Panc1 (cell line): ENCODE measurements around the gene CNTN5. TPM values are rescaled to one million over a fixed set of nuclear protein-coding genes. Genes with fewer than 3 reads are reported as not detected.

Source experiments
- ATAC-seq: fragments of 200-7000 bp; cut with Tn5 transposase; 2 replicates; pipeline ENCODE4 v1.9.1; 2020; ENCODE audit warnings: mild to moderate bottlenecking, moderate library complexity
- BruUV-seq: library from RNA; stranded (reverse); fragments of 400-500 nt; replicated peaks from 2 replicates; lab custom pipeline; 2021; lab: Mats Ljungman, UMichigan
- CTCF ChIA-PET: fragments of 300-600 bp; sonication (Branson Sonifier 250); formaldehyde crosslinking; loops from one replicate; lab custom pipeline; 2022; ENCODE audit warnings: antibody characterized with exemption; lab: Charles Lee
- POLR2A ChIA-PET: fragments of 300-600 bp; sonication (Branson Sonifier 250); formaldehyde crosslinking; loops from one replicate; lab custom pipeline; 2022; ENCODE audit warnings: antibody characterized with exemption; lab: Charles Lee
- DNase-seq: peaks from one replicate; pipeline ENCODE4 v3.0.0-alpha.2; 2010; ENCODE audit warnings: low read depth, low spot score
- H3K27ac ChIP-seq: 2 replicates; pipeline ENCODE4 v1.5.1; 2011; ENCODE audit warnings: mild to moderate bottlenecking, low read length, inconsistent platforms
- H3K27me3 ChIP-seq: fragments of 200-500 bp; sonication (Bioruptor generic); 2 replicates; pipeline ENCODE4 v1.6.0; 2014; ENCODE audit warnings: low read length, inconsistent platforms; ENCODE audit not compliant: control insufficient read depth, insufficient read depth
- H3K36me3 ChIP-seq: fragments of 200-500 bp; sonication (Bioruptor generic); 2 replicates; pipeline ENCODE4 v1.5.1; 2014; ENCODE audit warnings: inconsistent platforms, mild to moderate bottlenecking, low read length, moderate library complexity; ENCODE audit not compliant: control insufficient read depth, insufficient read depth
- H3K4me1 ChIP-seq: 2 replicates; pipeline ENCODE4 v1.5.1; 2011; ENCODE audit warnings: inconsistent platforms, mild to moderate bottlenecking, low read length, moderate library complexity; ENCODE audit not compliant: control insufficient read depth, insufficient read depth
- H3K4me3 ChIP-seq, 2 experiments: 2 replicates each; pipeline ENCODE4 v1.5.1; 2011 to 2012; ENCODE audit warnings: low read depth in 2 of 2, low read length in 2 of 2, mild to moderate bottlenecking in 2 of 2, inconsistent platforms in 1 of 2, moderate library complexity in 1 of 2
- H3K9me3 ChIP-seq: fragments of 200-500 bp; sonication (Bioruptor generic); 2 replicates; pipeline ENCODE4 v1.5.1; 2014; ENCODE audit warnings: low read depth, mild to moderate bottlenecking, inconsistent platforms, low read length, moderate library complexity; ENCODE audit not compliant: control insufficient read depth, insufficient read depth
- POLR2AphosphoS5 ChIP-seq: IDR thresholded peaks from 2 replicates; pipeline ENCODE4 v1.6.1; 2012; ENCODE audit warnings: mild to moderate bottlenecking, low read depth, low read length, moderate library complexity
- SIN3A ChIP-seq: IDR thresholded peaks from 2 replicates; pipeline ENCODE4 v1.6.1; 2012; ENCODE audit warnings: low read depth, mild to moderate bottlenecking, low read length, moderate library complexity, borderline replicate concordance; ENCODE audit not compliant: insufficient read depth
- TCF7L2 ChIP-seq: IDR thresholded peaks from 2 replicates; pipeline ENCODE4 v1.6.1; 2011; ENCODE audit warnings: mild to moderate bottlenecking, low read depth, low read length, inconsistent platforms
- in situ Hi-C: cut with HindIII; loops from 2 replicates; pipeline ENCODE4 v1.10.0; 2016; ENCODE audit warnings: low sequenced_read_pairs, low pct_unique_long_range_greater_than_20kb
- intact Hi-C: fragments of 100-400 bp; cut with micrococcal nuclease; formaldehyde crosslinking; loops from one replicate; pipeline ENCODE4 v1.10.0; 2022; ENCODE audit not compliant: unreplicated experiment
- total RNA-seq: library from RNA; stranded (reverse); gene quantifications from one replicate; pipeline ENCODE4 v1.2.1, GENCODE V29; 2021; ENCODE audit not compliant: unreplicated experiment
- TF ChIP-seq, protein P1 (sequence below): fragments of 450-650 bp; IDR thresholded peaks from 2 replicates; pipeline ENCODE4 v1.5.1; 2017; ENCODE audit warnings: mild to moderate bottlenecking
- TF ChIP-seq, protein P2 (sequence below), 2 experiments: IDR thresholded peaks; 2 replicates each; pipeline ENCODE4 v1.6.1; 2011 to 2012; ENCODE audit warnings: low read depth in 2 of 2, control low read depth in 1 of 2, low read length in 1 of 2, mild to moderate bottlenecking in 1 of 2, moderate library complexity in 1 of 2; ENCODE audit not compliant: insufficient read depth in 1 of 2

CNTN5 gene
- total RNA-seq, 1 experiment from 2014 or later = not detected

DNA sequence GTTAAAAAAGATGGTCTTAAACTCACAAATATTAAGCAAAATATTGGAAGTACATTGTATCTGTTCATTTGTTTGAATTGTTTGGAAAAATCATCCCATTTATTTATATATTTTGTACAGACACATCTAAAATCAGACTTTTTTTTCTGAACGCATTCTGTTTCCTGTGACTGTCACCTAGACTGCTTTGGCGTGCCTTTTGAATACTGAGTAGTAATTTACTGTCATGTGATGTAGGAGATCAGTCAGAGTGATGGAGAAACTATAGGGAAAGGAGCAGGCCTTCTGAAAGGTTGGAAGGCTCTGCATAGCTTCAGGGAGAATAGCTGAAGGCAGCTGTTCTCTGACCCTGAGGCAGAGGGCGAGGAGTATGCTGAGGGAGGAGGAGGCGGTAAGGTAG, 1214.3 kb downstream of the CNTN5 start:
- DNase-seq (no peak), ATAC-seq (no peak)
- in situ Hi-C loops (no loop called here), intact Hi-C loops (no loop called here)
- ChIA-PET POLR2A (no interaction called here), CTCF (no interaction called here)
- no TSS peak for BruUV-seq
- no peak overlapping the region for H3K27ac ChIP-seq
- no peaks in the 10 kb centered on the region for H3K4me1 ChIP-seq
- H3K9me3 ChIP-seq = no peaks in the 10 kb centered on the region
- H3K27me3 ChIP-seq = no peaks in the 10 kb centered on the region
- TF ChIP-seq TCF7L2 = no peak
- TF ChIP-seq, protein P1, sequence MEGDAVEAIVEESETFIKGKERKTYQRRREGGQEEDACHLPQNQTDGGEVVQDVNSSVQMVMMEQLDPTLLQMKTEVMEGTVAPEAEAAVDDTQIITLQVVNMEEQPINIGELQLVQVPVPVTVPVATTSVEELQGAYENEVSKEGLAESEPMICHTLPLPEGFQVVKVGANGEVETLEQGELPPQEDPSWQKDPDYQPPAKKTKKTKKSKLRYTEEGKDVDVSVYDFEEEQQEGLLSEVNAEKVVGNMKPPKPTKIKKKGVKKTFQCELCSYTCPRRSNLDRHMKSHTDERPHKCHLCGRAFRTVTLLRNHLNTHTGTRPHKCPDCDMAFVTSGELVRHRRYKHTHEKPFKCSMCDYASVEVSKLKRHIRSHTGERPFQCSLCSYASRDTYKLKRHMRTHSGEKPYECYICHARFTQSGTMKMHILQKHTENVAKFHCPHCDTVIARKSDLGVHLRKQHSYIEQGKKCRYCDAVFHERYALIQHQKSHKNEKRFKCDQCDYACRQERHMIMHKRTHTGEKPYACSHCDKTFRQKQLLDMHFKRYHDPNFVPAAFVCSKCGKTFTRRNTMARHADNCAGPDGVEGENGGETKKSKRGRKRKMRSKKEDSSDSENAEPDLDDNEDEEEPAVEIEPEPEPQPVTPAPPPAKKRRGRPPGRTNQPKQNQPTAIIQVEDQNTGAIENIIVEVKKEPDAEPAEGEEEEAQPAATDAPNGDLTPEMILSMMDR = no peak
- no peak for TF ChIP-seq POLR2AphosphoS5
- TF ChIP-seq, protein P2, sequence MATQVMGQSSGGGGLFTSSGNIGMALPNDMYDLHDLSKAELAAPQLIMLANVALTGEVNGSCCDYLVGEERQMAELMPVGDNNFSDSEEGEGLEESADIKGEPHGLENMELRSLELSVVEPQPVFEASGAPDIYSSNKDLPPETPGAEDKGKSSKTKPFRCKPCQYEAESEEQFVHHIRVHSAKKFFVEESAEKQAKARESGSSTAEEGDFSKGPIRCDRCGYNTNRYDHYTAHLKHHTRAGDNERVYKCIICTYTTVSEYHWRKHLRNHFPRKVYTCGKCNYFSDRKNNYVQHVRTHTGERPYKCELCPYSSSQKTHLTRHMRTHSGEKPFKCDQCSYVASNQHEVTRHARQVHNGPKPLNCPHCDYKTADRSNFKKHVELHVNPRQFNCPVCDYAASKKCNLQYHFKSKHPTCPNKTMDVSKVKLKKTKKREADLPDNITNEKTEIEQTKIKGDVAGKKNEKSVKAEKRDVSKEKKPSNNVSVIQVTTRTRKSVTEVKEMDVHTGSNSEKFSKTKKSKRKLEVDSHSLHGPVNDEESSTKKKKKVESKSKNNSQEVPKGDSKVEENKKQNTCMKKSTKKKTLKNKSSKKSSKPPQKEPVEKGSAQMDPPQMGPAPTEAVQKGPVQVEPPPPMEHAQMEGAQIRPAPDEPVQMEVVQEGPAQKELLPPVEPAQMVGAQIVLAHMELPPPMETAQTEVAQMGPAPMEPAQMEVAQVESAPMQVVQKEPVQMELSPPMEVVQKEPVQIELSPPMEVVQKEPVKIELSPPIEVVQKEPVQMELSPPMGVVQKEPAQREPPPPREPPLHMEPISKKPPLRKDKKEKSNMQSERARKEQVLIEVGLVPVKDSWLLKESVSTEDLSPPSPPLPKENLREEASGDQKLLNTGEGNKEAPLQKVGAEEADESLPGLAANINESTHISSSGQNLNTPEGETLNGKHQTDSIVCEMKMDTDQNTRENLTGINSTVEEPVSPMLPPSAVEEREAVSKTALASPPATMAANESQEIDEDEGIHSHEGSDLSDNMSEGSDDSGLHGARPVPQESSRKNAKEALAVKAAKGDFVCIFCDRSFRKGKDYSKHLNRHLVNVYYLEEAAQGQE (IDR thresholded peaks at IDR 0.05; ENCODE audit: insufficient read depth in 1 of 2, low read depth in 2 of 2, low read length in 1 of 2) = no peak
- TF ChIP-seq SIN3A = no peak
- H3K4me3 ChIP-seq = no peak overlapping the region
- no peaks in the 10 kb centered on the region for H3K36me3 ChIP-seq

DNA sequence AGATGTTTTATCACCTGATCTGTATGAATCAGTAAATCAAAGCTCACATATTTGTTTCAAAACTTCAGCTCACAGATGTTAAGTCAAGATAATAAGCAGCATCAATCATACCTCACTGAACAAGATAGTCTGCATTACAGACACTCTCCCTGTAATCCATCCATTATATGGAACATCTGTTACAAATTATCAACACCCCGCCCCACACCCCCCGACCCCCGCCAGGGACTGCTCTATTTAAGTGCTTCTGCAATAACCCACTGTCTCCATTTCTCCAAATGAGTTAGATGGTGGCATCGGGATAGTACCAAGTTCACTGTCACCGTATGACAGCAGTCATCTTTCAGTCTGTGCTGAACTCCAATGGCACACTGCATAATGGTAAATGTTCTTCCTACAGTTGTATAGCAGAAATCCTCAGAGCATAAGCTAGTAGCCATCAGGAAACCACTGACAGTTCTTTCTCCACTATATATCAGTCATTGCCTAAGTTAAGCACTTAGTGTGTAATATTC, 1219.3 kb downstream of the CNTN5 start:
- ChIA-PET CTCF (no interaction called here), POLR2A (no interaction called here)
- TF ChIP-seq, protein P1 = no peak
- no peak for TF ChIP-seq TCF7L2
- TF ChIP-seq POLR2AphosphoS5 = no peak
- TF ChIP-seq, protein P2 (IDR thresholded peaks at IDR 0.05; ENCODE audit: insufficient read depth in 1 of 2, low read depth in 2 of 2, low read length in 1 of 2) = no peak
- TF ChIP-seq SIN3A = no peak
- in situ Hi-C loops (no loop called here), intact Hi-C loops (no loop called here)
- Histone ChIP-seq H3K27me3 (no peaks in the 10 kb centered on the region), H3K9me3 (no peaks in the 10 kb centered on the region), H3K36me3 (no peaks in the 10 kb centered on the region), H3K4me1 (no peaks in the 10 kb centered on the region), H3K4me3 (no peak overlapping the region), H3K27ac (no peak overlapping the region)
- DNase-seq (no peak), ATAC-seq (no peak)
- BruUV-seq = no TSS peak
